H54 (cell line): ENCODE data around the gene GPR158.
A peak's percentile ranks its signal among the peaks of the same experiment; 100 is the strongest.

Source experiments
- DNase-seq: peaks from one replicate; pipeline ENCODE4 v3.0.0; 2011; ENCODE audit warnings: low spot score, mixed read lengths; ENCODE audit not compliant: insufficient read length
- FAIRE-seq: peaks from 3 replicates; lab custom pipeline; 2011; peaks lifted over from hg19 to GRCh38; lab: Jason Lieb, UNC
- POLR2A ChIP-seq: IDR thresholded peaks from 2 replicates; pipeline ENCODE4 v1.6.1; 2011; ENCODE audit warnings: low read depth, mild to moderate bottlenecking, low read length

Gene GPR158

GRCh38 chr10:25555865-25556264, 381.1 kb downstream of the GPR158 start:
- DNase-seq (no peak), FAIRE-seq (no peak)
- TF ChIP-seq POLR2A: no peak

- peak; percentile 33 for DNase-seq
- FAIRE-seq: peak; percentile 99
- no peak for TF ChIP-seq POLR2A
Observed at GRCh38 chr10:25556457-25556856, 381.7 kb downstream of the GPR158 start.

- FAIRE-seq: no peak
- no peak for DNase-seq
- no peak for TF ChIP-seq POLR2A
Observed at GRCh38 chr10:25557136-25557535, 382.3 kb downstream of the GPR158 start.

GRCh38 chr10:25561758-25562157, 387.0 kb downstream of the GPR158 start:
- FAIRE-seq (no peak), DNase-seq (no peak)
- TF ChIP-seq POLR2A: no peak

- DNase-seq: no peak
- no peak for TF ChIP-seq POLR2A
- no peak for FAIRE-seq
Observed at GRCh38 chr10:25562547-25562946, 387.7 kb downstream of the GPR158 start.

GRCh38 chr10:25564351-25564750, 389.6 kb downstream of the GPR158 start:
- no peak for FAIRE-seq
- no peak for DNase-seq
- TF ChIP-seq POLR2A: no peak

GRCh38 chr10:25565570-25565969, 390.8 kb downstream of the GPR158 start:
- TF ChIP-seq POLR2A: no peak
- DNase-seq: no peak
- FAIRE-seq: no peak

- no peak for TF ChIP-seq POLR2A
- no peak for FAIRE-seq
- DNase-seq: no peak
Observed at GRCh38 chr10:25573316-25573715, 398.5 kb downstream of the GPR158 start.

- no peak for DNase-seq
- no peak for TF ChIP-seq POLR2A
- FAIRE-seq: no peak
Observed at GRCh38 chr10:25575343-25575742, 400.5 kb downstream of the GPR158 start.

GRCh38 chr10:25578061-25578460, 403.3 kb downstream of the GPR158 start:
- no peak for FAIRE-seq
- DNase-seq: no peak
- TF ChIP-seq POLR2A: no peak

- TF ChIP-seq POLR2A: no peak
- DNase-seq (no peak), FAIRE-seq (no peak)
Observed at GRCh38 chr10:25582961-25583360, 408.2 kb downstream of the GPR158 start.

- DNase-seq: no peak
Observed at GRCh38 chr10:25600651-25601050, 425.9 kb downstream of the GPR158 start.

GRCh38 chr10:25604591-25604990, 429.8 kb downstream of the GPR158 start:
- no peak for TF ChIP-seq POLR2A
- no peak for FAIRE-seq
- no peak for DNase-seq

More at GRCh38 chr10:25600651-25601050, 425.9 kb downstream of the GPR158 start:
- no peak for TF ChIP-seq POLR2A
- FAIRE-seq: no peak

GRCh38 chr10:25614652-25615051, 439.9 kb downstream of the GPR158 start:
- no peak for TF ChIP-seq POLR2A
- DNase-seq (no peak), FAIRE-seq (no peak)

- FAIRE-seq: no peak
- no peak for DNase-seq
- TF ChIP-seq POLR2A: no peak
Observed at GRCh38 chr10:25615926-25616325, 441.1 kb downstream of the GPR158 start.
